Measurements from ENCODE around the gene CMTM2. TPM values are rescaled to one million over a fixed set of nuclear protein-coding genes. Genes with fewer than 3 reads are reported as not detected.

The CMTM2 gene
- total RNA-seq, 1 donor from 2014 or later: 0.25 TPM

Small RNA genes within 50 kb of the gene (small RNA-seq; reads per million reads assigned to genes)
- gene CKLF-CMTM1 (ENCODE audit: low replicate concordance): not detected

Other genes starting within 250 kb of the CMTM2 start
- gene CDH5, start 212.8 kb upstream of the CMTM2 start, total RNA-seq: 6.9 TPM
- 3.9 TPM for gene BEAN1, start 152.2 kb upstream of the CMTM2 start, total RNA-seq
- gene TK2, start 29.3 kb upstream of the CMTM2 start, total RNA-seq: 24.1 TPM
- gene CKLF, start 26.9 kb upstream of the CMTM2 start, total RNA-seq: 27.8 TPM
- 3.2 TPM for gene CMTM1, start 13.0 kb upstream of the CMTM2 start, total RNA-seq
- 6.1 TPM for gene CMTM3, start 25.2 kb downstream of the CMTM2 start, total RNA-seq
- gene CMTM4, start 117.3 kb downstream of the CMTM2 start, total RNA-seq: 42.5 TPM
- gene DYNC1LI2, start 172.1 kb downstream of the CMTM2 start, total RNA-seq: 153 TPM
- 0.25 TPM for gene TERB1, start 222.1 kb downstream of the CMTM2 start, total RNA-seq

Measured in temporal lobe (tissue), 2 donors.